Measurements from ENCODE around the gene ARHGAP40. TPM values are rescaled to one million over a fixed set of nuclear protein-coding genes. Genes with fewer than 3 reads are reported as not detected.
A peak's percentile ranks its signal among the peaks of the same experiment; 100 is the strongest.

The ARHGAP40 gene
- total and polyA plus RNA-seq, 2 of the 13 experiments (the other 11 are each of a cell fraction or from before 2014, with no cell fraction given) = 0.75 to 2.1 TPM

DNA sequence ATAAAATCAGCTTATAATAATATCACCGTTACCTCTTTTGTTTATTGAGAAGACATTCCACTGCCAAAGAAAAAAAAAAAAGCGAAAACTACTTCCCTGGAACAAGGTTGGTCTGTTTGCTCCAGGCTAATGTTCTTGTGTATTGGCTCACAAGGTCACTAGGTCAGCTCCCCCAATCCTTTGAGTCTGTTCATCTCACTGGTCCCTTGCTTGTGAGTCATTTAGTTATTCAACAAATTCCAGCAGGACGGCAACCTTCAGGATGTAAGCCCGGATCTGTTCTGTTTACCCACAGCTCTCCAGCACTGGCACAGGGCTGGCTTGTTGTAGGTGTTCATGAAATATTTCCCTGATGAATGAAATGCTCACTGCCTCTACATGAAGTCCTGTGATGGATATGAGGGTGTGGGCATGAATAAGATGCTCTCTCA, 3.3 kb downstream of the ARHGAP40 start (continued):
- TF ChIP-seq ZHX2 (IDR thresholded peaks at IDR 0.05; ENCODE audit: low read depth) (no peak), ZHX2 (CRISPR knock-in tag; IDR thresholded peaks at IDR 0.05; ENCODE audit: borderline replicate concordance) (peak; percentile 80; the same call in 1 of the 2 replicates), DNMT1 (CRISPR knock-in tag; IDR thresholded peaks at IDR 0.05) (no peak), DPF2 (CRISPR knock-in tag; IDR thresholded peaks at IDR 0.05; ENCODE audit: borderline replicate concordance, low read depth) (peak; percentile 98), KDM2A (CRISPR knock-in tag; IDR thresholded peaks at IDR 0.05; ENCODE audit: borderline replicate concordance, low read depth) (peak; percentile 69; the same call in 1 of the 2 replicates), ZNF776 (CRISPR knock-in tag; IDR thresholded peaks at IDR 0.05) (no peak), TMF1 (CRISPR knock-in tag; IDR thresholded peaks at IDR 0.05; ENCODE audit: low read depth) (no peak), ZNF143 (CRISPR knock-in tag; IDR thresholded peaks at IDR 0.05) (peak; percentile 55; the same call in 1 of the 2 replicates), ZNF788 (CRISPR knock-in tag; IDR thresholded peaks at IDR 0.05; ENCODE audit: borderline replicate concordance) (peak; percentile 92; the same call in 1 of the 2 replicates), REXO4 (CRISPR knock-in tag; IDR thresholded peaks at IDR 0.05; ENCODE audit: borderline replicate concordance) (no peak), PHF8 (CRISPR knock-in tag; IDR thresholded peaks at IDR 0.05) (no peak), HHEX (CRISPR knock-in tag; IDR thresholded peaks at IDR 0.05) (peak; percentile 99), ELF4 (CRISPR knock-in tag; IDR thresholded peaks at IDR 0.05; ENCODE audit: borderline replicate concordance) (0 out of 2 replicates have a peak, but pooled peaks have one; percentile 10), HIVEP1 (CRISPR knock-in tag; IDR thresholded peaks at IDR 0.05) (no peak), ZNF816 (CRISPR knock-in tag; IDR thresholded peaks at IDR 0.05; ENCODE audit: borderline replicate concordance) (no peak)
- TF ChIP-seq, protein P1, sequence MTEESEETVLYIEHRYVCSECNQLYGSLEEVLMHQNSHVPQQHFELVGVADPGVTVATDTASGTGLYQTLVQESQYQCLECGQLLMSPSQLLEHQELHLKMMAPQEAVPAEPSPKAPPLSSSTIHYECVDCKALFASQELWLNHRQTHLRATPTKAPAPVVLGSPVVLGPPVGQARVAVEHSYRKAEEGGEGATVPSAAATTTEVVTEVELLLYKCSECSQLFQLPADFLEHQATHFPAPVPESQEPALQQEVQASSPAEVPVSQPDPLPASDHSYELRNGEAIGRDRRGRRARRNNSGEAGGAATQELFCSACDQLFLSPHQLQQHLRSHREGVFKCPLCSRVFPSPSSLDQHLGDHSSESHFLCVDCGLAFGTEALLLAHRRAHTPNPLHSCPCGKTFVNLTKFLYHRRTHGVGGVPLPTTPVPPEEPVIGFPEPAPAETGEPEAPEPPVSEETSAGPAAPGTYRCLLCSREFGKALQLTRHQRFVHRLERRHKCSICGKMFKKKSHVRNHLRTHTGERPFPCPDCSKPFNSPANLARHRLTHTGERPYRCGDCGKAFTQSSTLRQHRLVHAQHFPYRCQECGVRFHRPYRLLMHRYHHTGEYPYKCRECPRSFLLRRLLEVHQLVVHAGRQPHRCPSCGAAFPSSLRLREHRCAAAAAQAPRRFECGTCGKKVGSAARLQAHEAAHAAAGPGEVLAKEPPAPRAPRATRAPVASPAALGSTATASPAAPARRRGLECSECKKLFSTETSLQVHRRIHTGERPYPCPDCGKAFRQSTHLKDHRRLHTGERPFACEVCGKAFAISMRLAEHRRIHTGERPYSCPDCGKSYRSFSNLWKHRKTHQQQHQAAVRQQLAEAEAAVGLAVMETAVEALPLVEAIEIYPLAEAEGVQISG (CRISPR knock-in tag; IDR thresholded peaks at IDR 0.05) = peak; percentile 83
- TF ChIP-seq, protein P2, sequence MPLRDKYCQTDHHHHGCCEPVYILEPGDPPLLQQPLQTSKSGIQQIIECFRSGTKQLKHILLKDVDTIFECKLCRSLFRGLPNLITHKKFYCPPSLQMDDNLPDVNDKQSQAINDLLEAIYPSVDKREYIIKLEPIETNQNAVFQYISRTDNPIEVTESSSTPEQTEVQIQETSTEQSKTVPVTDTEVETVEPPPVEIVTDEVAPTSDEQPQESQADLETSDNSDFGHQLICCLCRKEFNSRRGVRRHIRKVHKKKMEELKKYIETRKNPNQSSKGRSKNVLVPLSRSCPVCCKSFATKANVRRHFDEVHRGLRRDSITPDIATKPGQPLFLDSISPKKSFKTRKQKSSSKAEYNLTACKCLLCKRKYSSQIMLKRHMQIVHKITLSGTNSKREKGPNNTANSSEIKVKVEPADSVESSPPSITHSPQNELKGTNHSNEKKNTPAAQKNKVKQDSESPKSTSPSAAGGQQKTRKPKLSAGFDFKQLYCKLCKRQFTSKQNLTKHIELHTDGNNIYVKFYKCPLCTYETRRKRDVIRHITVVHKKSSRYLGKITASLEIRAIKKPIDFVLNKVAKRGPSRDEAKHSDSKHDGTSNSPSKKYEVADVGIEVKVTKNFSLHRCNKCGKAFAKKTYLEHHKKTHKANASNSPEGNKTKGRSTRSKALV (CRISPR knock-in tag; IDR thresholded peaks at IDR 0.05) = peak; percentile 86
- TF ChIP-seq, protein P3, sequence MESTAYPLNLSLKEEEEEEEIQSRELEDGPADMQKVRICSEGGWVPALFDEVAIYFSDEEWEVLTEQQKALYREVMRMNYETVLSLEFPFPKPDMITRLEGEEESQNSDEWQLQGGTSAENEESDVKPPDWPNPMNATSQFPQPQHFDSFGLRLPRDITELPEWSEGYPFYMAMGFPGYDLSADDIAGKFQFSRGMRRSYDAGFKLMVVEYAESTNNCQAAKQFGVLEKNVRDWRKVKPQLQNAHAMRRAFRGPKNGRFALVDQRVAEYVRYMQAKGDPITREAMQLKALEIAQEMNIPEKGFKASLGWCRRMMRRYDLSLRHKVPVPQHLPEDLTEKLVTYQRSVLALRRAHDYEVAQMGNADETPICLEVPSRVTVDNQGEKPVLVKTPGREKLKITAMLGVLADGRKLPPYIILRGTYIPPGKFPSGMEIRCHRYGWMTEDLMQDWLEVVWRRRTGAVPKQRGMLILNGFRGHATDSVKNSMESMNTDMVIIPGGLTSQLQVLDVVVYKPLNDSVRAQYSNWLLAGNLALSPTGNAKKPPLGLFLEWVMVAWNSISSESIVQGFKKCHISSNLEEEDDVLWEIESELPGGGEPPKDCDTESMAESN (CRISPR knock-in tag; conservative IDR thresholded peaks at IDR 0.05) = no peak; the same call in 1 of the 2 replicates
